Measurements from ENCODE around the gene AGK.
"Not testable (repeated sequence)": the region's sequence is repeated elsewhere in the genome, so short reads cannot be mapped to it uniquely, and the experiment has no call there.

AGK gene

GRCh38 chr7:141640239-141640840 lies 89.1 kb downstream of the AGK start:
- no peak overlapping the region for H3K4me3 ChIP-seq (ENCODE audit: low read depth, low read length)
- no peak for DNase-seq (ENCODE audit: low read depth)
- no peak for TF ChIP-seq MAX (IDR thresholded peaks at IDR 0.05; ENCODE audit: low read depth, low read length)
- no peak for TF ChIP-seq POLR2A (IDR thresholded peaks at IDR 0.05; ENCODE audit: extremely low read depth, insufficient read length)
- TF ChIP-seq CTCF (IDR thresholded peaks at IDR 0.05; ENCODE audit: low read depth, low read length), result no peak
- no peak for TF ChIP-seq MYC (IDR thresholded peaks at IDR 0.05; ENCODE audit: low read depth, low read length)

GRCh38 chr7:141641876-141642275 lies 90.7 kb downstream of the AGK start:
- DNase-seq (ENCODE audit: low read depth), result peak; percentile 11
- no peak overlapping the region for H3K4me3 ChIP-seq (ENCODE audit: low read depth, low read length)
- no peak for TF ChIP-seq CTCF (IDR thresholded peaks at IDR 0.05; ENCODE audit: low read depth, low read length)
- no peak for TF ChIP-seq MAX (IDR thresholded peaks at IDR 0.05; ENCODE audit: low read depth, low read length)
- no peak for TF ChIP-seq POLR2A (IDR thresholded peaks at IDR 0.05; ENCODE audit: extremely low read depth, insufficient read length)
- TF ChIP-seq MYC (IDR thresholded peaks at IDR 0.05; ENCODE audit: low read depth, low read length), result no peak

- TF ChIP-seq MAX (IDR thresholded peaks at IDR 0.05; ENCODE audit: low read depth, low read length), result no peak
- TF ChIP-seq MYC (IDR thresholded peaks at IDR 0.05; ENCODE audit: low read depth, low read length), result no peak
- no peak for TF ChIP-seq CTCF (IDR thresholded peaks at IDR 0.05; ENCODE audit: low read depth, low read length)
- no peak for TF ChIP-seq POLR2A (IDR thresholded peaks at IDR 0.05; ENCODE audit: extremely low read depth, insufficient read length)
- DNase-seq (ENCODE audit: low read depth), result no peak
- no peak overlapping the region for H3K4me3 ChIP-seq (ENCODE audit: low read depth, low read length)
Measured at GRCh38 chr7:141645188-141645587, 94.0 kb downstream of the AGK start.

- TF ChIP-seq POLR2A (IDR thresholded peaks at IDR 0.05; ENCODE audit: extremely low read depth, insufficient read length) (no peak), MAX (IDR thresholded peaks at IDR 0.05; ENCODE audit: low read depth, low read length) (no peak), CTCF (IDR thresholded peaks at IDR 0.05; ENCODE audit: low read depth, low read length) (no peak), MYC (IDR thresholded peaks at IDR 0.05; ENCODE audit: low read depth, low read length) (no peak)
- DNase-seq (ENCODE audit: low read depth), result no peak
- no peak overlapping the region for H3K4me3 ChIP-seq (ENCODE audit: low read depth, low read length)
Measured at GRCh38 chr7:141646826-141647480, 95.7 kb downstream of the AGK start.

- not testable (repeated sequence) for DNase-seq (ENCODE audit: low read depth); H3K4me3 ChIP-seq (ENCODE audit: low read depth, low read length)
Measured at GRCh38 chr7:141647701-141648100, 96.5 kb downstream of the AGK start.

- H3K4me3 ChIP-seq (ENCODE audit: low read depth, low read length), result no peak overlapping the region
- TF ChIP-seq MYC (IDR thresholded peaks at IDR 0.05; ENCODE audit: low read depth, low read length) (no peak), MAX (IDR thresholded peaks at IDR 0.05; ENCODE audit: low read depth, low read length) (no peak), POLR2A (IDR thresholded peaks at IDR 0.05; ENCODE audit: extremely low read depth, insufficient read length) (no peak), CTCF (IDR thresholded peaks at IDR 0.05; ENCODE audit: low read depth, low read length) (no peak)
- no peak for DNase-seq (ENCODE audit: low read depth)
Measured at GRCh38 chr7:141648276-141649114, 97.3 kb downstream of the AGK start.
